GM23338 (cell line): Measurements from ENCODE around the gene JAKMIP2.

ENCODE experiments used
- CTCF ChIP-seq, 2 experiments: fragments of 200-600 bp in 1 of 2; sonication (generic) in 1 of 2; conservative IDR thresholded peaks; 2 replicates each; pipeline versions ENCODE4 v1.5.1 to v1.6.1; 2016 to 2017; ENCODE audit warnings: antibody characterized with exemption in 2 of 2, low read depth in 2 of 2, mild to moderate bottlenecking in 2 of 2, moderate library complexity in 1 of 2
- EZH2 ChIP-seq: fragments of 200-600 bp; sonication (generic); IDR thresholded peaks from one replicate; pipeline ENCODE4 v1.8.0; 2017; ENCODE audit warnings: antibody characterized with exemption, mild to moderate bottlenecking, low read depth; ENCODE audit not compliant: unreplicated experiment
- EZH2phosphoT487 ChIP-seq: fragments of 200-600 bp; sonication (generic); IDR thresholded peaks from one replicate; pipeline ENCODE4 v1.8.1; 2018; ENCODE audit warnings: antibody characterized with exemption; ENCODE audit not compliant: unreplicated experiment
- JUNB ChIP-seq: IDR thresholded peaks from one replicate; pipeline ENCODE4 v1.6.1; 2016; ENCODE audit warnings: antibody characterized with exemption; ENCODE audit not compliant: unreplicated experiment
- POLR2AphosphoS5 ChIP-seq: IDR thresholded peaks from 2 replicates; pipeline ENCODE4 v1.6.1; 2016; ENCODE audit warnings: antibody characterized with exemption, low read depth
- ZNF462 ChIP-seq: fragments of 250-450 bp; sonication (Bioruptor Pico); IDR thresholded peaks from 2 replicates; pipeline ENCODE4 v1.5.0; 2020; ENCODE audit warnings: mild to moderate bottlenecking, moderate library complexity
- TF ChIP-seq, protein P1 (sequence below): IDR thresholded peaks from one replicate; pipeline ENCODE4 v1.6.1; 2018; ENCODE audit warnings: antibody characterized with exemption; ENCODE audit not compliant: unreplicated experiment

DNA sequence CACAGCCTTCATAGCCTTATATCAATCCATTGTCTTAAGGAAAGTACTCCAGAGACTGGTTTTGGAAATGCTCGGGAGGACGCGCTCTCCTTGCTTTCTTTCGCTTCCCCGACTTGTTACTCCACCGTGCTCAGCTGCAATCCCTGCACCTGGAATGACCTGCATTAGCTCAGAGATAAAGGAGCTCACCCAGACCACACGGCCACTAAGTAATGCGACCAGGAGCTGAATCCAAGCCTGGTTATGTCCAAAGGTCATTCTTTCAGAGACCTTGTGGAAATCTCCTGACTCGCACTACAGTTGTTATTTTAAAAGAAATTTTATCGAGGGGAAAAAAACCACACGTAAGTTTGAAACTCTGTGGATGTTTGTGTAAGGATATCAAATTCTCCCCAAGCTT lies 137.3 kb downstream of the JAKMIP2 start:
- no peak for TF ChIP-seq EZH2
- TF ChIP-seq, protein P1, sequence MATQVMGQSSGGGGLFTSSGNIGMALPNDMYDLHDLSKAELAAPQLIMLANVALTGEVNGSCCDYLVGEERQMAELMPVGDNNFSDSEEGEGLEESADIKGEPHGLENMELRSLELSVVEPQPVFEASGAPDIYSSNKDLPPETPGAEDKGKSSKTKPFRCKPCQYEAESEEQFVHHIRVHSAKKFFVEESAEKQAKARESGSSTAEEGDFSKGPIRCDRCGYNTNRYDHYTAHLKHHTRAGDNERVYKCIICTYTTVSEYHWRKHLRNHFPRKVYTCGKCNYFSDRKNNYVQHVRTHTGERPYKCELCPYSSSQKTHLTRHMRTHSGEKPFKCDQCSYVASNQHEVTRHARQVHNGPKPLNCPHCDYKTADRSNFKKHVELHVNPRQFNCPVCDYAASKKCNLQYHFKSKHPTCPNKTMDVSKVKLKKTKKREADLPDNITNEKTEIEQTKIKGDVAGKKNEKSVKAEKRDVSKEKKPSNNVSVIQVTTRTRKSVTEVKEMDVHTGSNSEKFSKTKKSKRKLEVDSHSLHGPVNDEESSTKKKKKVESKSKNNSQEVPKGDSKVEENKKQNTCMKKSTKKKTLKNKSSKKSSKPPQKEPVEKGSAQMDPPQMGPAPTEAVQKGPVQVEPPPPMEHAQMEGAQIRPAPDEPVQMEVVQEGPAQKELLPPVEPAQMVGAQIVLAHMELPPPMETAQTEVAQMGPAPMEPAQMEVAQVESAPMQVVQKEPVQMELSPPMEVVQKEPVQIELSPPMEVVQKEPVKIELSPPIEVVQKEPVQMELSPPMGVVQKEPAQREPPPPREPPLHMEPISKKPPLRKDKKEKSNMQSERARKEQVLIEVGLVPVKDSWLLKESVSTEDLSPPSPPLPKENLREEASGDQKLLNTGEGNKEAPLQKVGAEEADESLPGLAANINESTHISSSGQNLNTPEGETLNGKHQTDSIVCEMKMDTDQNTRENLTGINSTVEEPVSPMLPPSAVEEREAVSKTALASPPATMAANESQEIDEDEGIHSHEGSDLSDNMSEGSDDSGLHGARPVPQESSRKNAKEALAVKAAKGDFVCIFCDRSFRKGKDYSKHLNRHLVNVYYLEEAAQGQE = no peak
- no peak for TF ChIP-seq CTCF (conservative IDR thresholded peaks at IDR 0.05; ENCODE audit: low read depth in 2 of 2)
- no peak for TF ChIP-seq POLR2AphosphoS5
- TF ChIP-seq JUNB = no peak
- TF ChIP-seq EZH2phosphoT487 = no peak
- TF ChIP-seq ZNF462 (CRISPR knock-in tag) = no peak
